ENCODE data around the gene SCD5.

DNA sequence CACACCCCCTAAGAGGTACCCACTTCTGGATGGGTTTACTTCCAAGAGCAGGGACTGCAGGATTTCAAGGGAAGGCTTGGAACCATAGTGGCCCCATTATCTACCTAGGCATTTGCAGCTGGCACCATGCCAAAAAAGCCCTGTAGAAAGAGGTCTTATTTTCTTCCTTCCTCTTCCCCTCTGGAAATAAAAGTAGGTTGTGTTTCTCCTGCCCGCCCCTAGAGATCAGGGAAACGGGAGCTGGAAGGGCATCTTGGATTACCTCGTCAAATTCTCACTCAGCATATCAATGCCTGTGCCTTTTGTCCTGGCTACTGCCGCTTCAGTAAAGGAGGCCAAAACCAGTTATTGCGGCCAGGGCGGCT is 1.6 kb downstream of the SCD5 start:
- TF ChIP-seq, protein P1, sequence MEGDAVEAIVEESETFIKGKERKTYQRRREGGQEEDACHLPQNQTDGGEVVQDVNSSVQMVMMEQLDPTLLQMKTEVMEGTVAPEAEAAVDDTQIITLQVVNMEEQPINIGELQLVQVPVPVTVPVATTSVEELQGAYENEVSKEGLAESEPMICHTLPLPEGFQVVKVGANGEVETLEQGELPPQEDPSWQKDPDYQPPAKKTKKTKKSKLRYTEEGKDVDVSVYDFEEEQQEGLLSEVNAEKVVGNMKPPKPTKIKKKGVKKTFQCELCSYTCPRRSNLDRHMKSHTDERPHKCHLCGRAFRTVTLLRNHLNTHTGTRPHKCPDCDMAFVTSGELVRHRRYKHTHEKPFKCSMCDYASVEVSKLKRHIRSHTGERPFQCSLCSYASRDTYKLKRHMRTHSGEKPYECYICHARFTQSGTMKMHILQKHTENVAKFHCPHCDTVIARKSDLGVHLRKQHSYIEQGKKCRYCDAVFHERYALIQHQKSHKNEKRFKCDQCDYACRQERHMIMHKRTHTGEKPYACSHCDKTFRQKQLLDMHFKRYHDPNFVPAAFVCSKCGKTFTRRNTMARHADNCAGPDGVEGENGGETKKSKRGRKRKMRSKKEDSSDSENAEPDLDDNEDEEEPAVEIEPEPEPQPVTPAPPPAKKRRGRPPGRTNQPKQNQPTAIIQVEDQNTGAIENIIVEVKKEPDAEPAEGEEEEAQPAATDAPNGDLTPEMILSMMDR (IDR thresholded peaks at IDR 0.05; ENCODE audit: insufficient read depth, low read depth, low read length), result no peak
- no peak for TF ChIP-seq EZH2 (IDR thresholded peaks at IDR 0.05; ENCODE audit: insufficient read depth, low read length)

Data from astrocyte (in vitro differentiated cells and primary cell).